ENCODE measurements around the gene ACOT11. TPM values are rescaled to one million over a fixed set of nuclear protein-coding genes. Genes with fewer than 3 reads are reported as not detected.

The ACOT11 gene
- total RNA-seq, 1 donor from 2014 or later, result 0.51 TPM

DNA sequence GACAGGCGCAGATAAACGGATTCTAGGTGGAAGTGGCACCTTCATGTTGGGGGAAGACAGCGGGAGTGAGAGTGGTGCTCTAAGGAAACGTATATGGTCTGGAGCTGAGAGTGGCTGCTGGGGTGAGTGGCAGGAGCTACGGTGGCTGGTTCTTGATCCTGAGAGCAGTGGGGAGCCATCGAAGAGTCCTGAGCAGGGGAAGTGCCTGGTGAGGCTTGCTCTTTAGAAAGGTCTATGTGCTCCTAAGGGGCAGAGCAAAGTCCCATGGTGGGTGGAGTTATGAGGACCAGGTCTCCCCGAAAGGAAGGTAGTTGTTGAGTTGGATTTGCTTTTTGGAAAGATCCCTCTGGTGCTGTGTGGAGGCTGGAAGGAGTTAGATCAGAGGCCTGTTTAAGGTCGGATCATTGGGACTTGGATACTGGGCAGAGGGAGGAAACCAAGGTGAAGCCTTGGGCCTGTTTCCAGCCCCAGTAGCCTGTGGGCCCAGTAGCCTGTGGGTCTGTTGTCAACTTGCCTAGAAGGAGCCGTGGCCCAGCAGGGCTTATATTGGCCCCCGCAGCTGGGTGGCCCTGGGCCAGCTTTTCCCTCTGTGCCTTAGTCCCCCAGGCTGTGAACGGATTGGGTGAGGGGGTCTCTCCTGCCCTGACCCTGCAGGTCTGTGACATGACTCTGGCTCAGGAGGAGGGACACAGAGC, 33.0 kb downstream of the ACOT11 start:
- no peak overlapping the region for H3K4me2 ChIP-seq
- no peak overlapping the region for H3K4me3 ChIP-seq
- no peaks in the 10 kb centered on the region for H3K36me3 ChIP-seq
- Mint-ChIP-seq H3K9me3 (no peaks in the 10 kb centered on the region), H3K27me3 (ENCODE audit: insufficient read depth, low read depth) (peaks cover 2% of the 10 kb centered on the region), H3K36me3 (no peaks in the 10 kb centered on the region), H3K27ac (peak overlapping the region; percentile 13), H3K4me3 (no peak overlapping the region), H3K4me1 (peaks cover 33% of the 10 kb centered on the region)
- H4K20me1 ChIP-seq (ENCODE audit: low read depth), result no peaks in the 10 kb centered on the region
- H3K9me3 ChIP-seq (ENCODE audit: low read depth), result no peaks in the 10 kb centered on the region
- peaks cover 35% of the 10 kb centered on the region for H3K4me1 ChIP-seq
- TF ChIP-seq EZH2 (IDR thresholded peaks at IDR 0.05) (no peak), EZH2phosphoT487 (IDR thresholded peaks at IDR 0.05) (no peak)
- TF ChIP-seq, protein P1, sequence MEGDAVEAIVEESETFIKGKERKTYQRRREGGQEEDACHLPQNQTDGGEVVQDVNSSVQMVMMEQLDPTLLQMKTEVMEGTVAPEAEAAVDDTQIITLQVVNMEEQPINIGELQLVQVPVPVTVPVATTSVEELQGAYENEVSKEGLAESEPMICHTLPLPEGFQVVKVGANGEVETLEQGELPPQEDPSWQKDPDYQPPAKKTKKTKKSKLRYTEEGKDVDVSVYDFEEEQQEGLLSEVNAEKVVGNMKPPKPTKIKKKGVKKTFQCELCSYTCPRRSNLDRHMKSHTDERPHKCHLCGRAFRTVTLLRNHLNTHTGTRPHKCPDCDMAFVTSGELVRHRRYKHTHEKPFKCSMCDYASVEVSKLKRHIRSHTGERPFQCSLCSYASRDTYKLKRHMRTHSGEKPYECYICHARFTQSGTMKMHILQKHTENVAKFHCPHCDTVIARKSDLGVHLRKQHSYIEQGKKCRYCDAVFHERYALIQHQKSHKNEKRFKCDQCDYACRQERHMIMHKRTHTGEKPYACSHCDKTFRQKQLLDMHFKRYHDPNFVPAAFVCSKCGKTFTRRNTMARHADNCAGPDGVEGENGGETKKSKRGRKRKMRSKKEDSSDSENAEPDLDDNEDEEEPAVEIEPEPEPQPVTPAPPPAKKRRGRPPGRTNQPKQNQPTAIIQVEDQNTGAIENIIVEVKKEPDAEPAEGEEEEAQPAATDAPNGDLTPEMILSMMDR (IDR thresholded peaks at IDR 0.05), result no peak
- H3K27me3 ChIP-seq, result no peaks in the 10 kb centered on the region
- peaks cover 25% of the 10 kb centered on the region for H3F3A ChIP-seq (ENCODE audit: low read depth)
- no peak overlapping the region for H3K27ac ChIP-seq
- no peak overlapping the region for H3K9ac ChIP-seq
- DNase-seq (ENCODE audit: low spot score), result no peak
- no peaks in the 10 kb centered on the region for H3K79me2 ChIP-seq (ENCODE audit: low read depth)
- no peak overlapping the region for H2AFZ ChIP-seq (replicated peaks)

DNA sequence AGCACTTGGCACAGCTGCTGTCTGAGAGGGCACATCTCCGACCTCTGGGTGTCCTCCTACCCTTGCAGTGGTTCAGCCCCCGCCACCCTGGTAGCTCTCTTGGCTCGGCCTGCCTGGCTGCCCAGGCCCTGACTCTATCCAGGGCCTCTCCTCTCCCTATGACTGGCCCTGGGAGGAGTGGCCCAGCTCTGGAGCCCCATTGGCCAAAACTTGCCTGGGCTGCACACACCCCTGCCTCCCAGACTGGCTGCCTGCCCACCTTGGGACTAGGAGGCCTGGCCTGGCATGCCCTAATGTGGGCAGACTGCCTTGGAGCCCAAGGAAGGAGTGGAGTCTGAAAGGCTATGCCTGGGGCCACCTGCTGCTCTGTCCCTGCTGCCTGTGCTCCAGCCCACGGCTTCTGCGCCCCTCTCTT, 33.6 kb downstream of the ACOT11 start:
- H3K27me3 Mint-ChIP-seq (ENCODE audit: insufficient read depth, low read depth), result peaks cover 3% of the 10 kb centered on the region
- DNase-seq (ENCODE audit: low spot score), result no peak
- H3K4me1 Mint-ChIP-seq, result peaks cover 32% of the 10 kb centered on the region
- Histone ChIP-seq H3K27me3 (no peaks in the 10 kb centered on the region), H3K79me2 (ENCODE audit: low read depth) (no peaks in the 10 kb centered on the region), H4K20me1 (ENCODE audit: low read depth) (no peaks in the 10 kb centered on the region), H3K27ac (no peak overlapping the region), H3K36me3 (no peaks in the 10 kb centered on the region), H3K4me1 (peaks cover 35% of the 10 kb centered on the region), H3K4me2 (peak overlapping the region; percentile 48), H3K4me3 (no peak overlapping the region), H3K9me3 (ENCODE audit: low read depth) (no peaks in the 10 kb centered on the region), H3F3A (ENCODE audit: low read depth) (peaks cover 25% of the 10 kb centered on the region), H2AFZ (replicated peaks) (no peak overlapping the region), H3K9ac (no peak overlapping the region)
- H3K9me3 Mint-ChIP-seq, result no peaks in the 10 kb centered on the region
- H3K27ac Mint-ChIP-seq, result no peak overlapping the region
- H3K36me3 Mint-ChIP-seq, result no peaks in the 10 kb centered on the region
- H3K4me3 Mint-ChIP-seq, result no peak overlapping the region
- TF ChIP-seq, protein P1 (IDR thresholded peaks at IDR 0.05), result no peak
- no peak for TF ChIP-seq EZH2phosphoT487 (IDR thresholded peaks at IDR 0.05)
- no peak for TF ChIP-seq EZH2 (IDR thresholded peaks at IDR 0.05)

DNA sequence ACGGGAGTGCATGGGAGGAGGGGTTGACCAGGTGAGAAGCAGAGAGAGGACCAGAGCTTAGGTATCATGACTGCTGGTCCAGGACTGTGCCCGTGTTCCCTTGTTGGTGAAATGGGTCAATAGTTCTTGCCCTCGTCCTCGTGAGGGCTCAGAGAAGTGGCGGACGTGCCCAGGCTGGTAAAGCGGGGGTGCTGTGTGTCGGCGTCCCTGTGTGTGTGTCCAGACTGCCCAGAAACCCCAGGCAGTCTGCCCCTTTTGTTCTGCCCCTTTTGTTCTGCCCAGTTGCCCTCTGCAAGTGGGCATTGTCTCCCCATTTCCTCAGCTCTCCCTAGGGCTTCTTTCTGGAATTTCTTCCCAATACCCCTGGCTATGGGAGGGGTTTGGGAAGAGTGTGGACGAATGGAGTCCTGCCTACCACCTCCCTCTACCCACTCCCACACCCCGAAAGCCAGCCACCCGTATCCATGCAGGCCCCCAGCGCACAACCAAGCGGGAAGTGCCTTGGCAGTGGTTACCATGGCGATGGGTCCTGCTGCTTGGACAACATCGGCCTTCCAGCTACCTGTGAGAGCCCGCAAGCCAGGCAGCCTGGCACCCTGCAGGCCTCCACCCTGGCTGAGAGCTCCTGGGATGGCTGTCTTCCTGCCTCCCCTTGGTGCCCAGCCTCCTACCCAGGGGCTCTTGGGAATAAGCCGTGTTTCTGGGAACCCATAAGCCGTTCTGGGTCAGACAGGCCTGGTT, 34.7 kb downstream of the ACOT11 start:
- H3K9me3 ChIP-seq (ENCODE audit: low read depth), result no peaks in the 10 kb centered on the region
- Mint-ChIP-seq H3K4me1 (peaks cover 32% of the 10 kb centered on the region), H3K27me3 (ENCODE audit: insufficient read depth, low read depth) (peaks cover 4% of the 10 kb centered on the region), H3K9me3 (no peaks in the 10 kb centered on the region), H3K27ac (peak overlapping the region; percentile 94), H3K36me3 (no peaks in the 10 kb centered on the region), H3K4me3 (no peak overlapping the region)
- H3K4me1 ChIP-seq, result peaks cover 35% of the 10 kb centered on the region
- H3K9ac ChIP-seq, result no peak overlapping the region
- TF ChIP-seq EZH2phosphoT487 (IDR thresholded peaks at IDR 0.05), result no peak
- TF ChIP-seq, protein P1 (IDR thresholded peaks at IDR 0.05), result no peak
- TF ChIP-seq EZH2 (IDR thresholded peaks at IDR 0.05), result no peak
- no peaks in the 10 kb centered on the region for H3K79me2 ChIP-seq (ENCODE audit: low read depth)
- no peaks in the 10 kb centered on the region for H3K36me3 ChIP-seq
- H3F3A ChIP-seq (ENCODE audit: low read depth), result peaks cover 25% of the 10 kb centered on the region
- H3K4me3 ChIP-seq, result no peak overlapping the region
- H3K27me3 ChIP-seq, result no peaks in the 10 kb centered on the region
- no peaks in the 10 kb centered on the region for H4K20me1 ChIP-seq (ENCODE audit: low read depth)
- H3K27ac ChIP-seq, result no peak overlapping the region
- peak; percentile 83 for DNase-seq (ENCODE audit: low spot score)
- peak overlapping the region; percentile 48 for H3K4me2 ChIP-seq
- H2AFZ ChIP-seq (replicated peaks), result no peak overlapping the region

Data from neural progenitor cell (in vitro differentiated cells).